Stimulated activated CD8-positive, alpha-beta memory T cell treated with anti-CD3 and anti-CD28 coated beads, Interleukin-12 subunit alpha, Interleukin-12 subunit beta, amount 100 ng/mL, for 24 hours (primary cell): Measurements from ENCODE around the gene TRAPPC1.
A peak's percentile ranks its signal among the peaks of the same experiment; 100 is the strongest.
"Not testable (repeated sequence)": the region's sequence is repeated elsewhere in the genome, so short reads cannot be mapped to it uniquely, and the experiment has no call there.

Experiments used
- DNase-seq: peaks from one replicate; pipeline ENCODE4 v3.0.0-alpha.2; 2020; ENCODE audit errors: extremely low read depth

TRAPPC1 gene

GRCh38 chr17:7931709-7932482 lies at the start of gene TRAPPC1, which contains the start of gene CNTROB:
Gene TRAPPC1 (minus strand): TSS chr17:7931946. CDS start chr17:7931829, 117 bp downstream.
Gene CNTROB (plus strand): TSS chr17:7932206. CDS start chr17:7933080, 874 bp downstream.
- DNase-seq = peak; percentile 98

GRCh38 chr17:7977805-7978204 lies 46.1 kb upstream of the TRAPPC1 start:
- DNase-seq = no peak

GRCh38 chr17:7977039-7977438 lies 45.3 kb upstream of the TRAPPC1 start:
- no peak for DNase-seq

- DNase-seq = no peak
These were observed 42.9 kb upstream of the TRAPPC1 start for GRCh38 chr17:7974638-7975131.

- no peak for DNase-seq
These were observed 40.5 kb upstream of the TRAPPC1 start for GRCh38 chr17:7972131-7972785.

GRCh38 chr17:7971651-7972050 lies 39.9 kb upstream of the TRAPPC1 start:
- no peak for DNase-seq

GRCh38 chr17:7969433-7969832 lies 37.7 kb upstream of the TRAPPC1 start:
- no peak for DNase-seq

- DNase-seq = no peak
These were observed 36.0 kb upstream of the TRAPPC1 start for GRCh38 chr17:7967751-7968150.

GRCh38 chr17:7961421-7961820 lies 29.7 kb upstream of the TRAPPC1 start:
- no peak for DNase-seq

GRCh38 chr17:7959503-7960253 lies 27.9 kb upstream of the TRAPPC1 start:
- no peak for DNase-seq

- DNase-seq = no peak
These were observed 24.7 kb upstream of the TRAPPC1 start for GRCh38 chr17:7956228-7956965.

GRCh38 chr17:7955414-7956227 lies 23.9 kb upstream of the TRAPPC1 start:
- DNase-seq = no peak

- not testable (repeated sequence) for DNase-seq
These were observed 21.5 kb upstream of the TRAPPC1 start for GRCh38 chr17:7953266-7953665.

GRCh38 chr17:7951143-7951792 lies 19.5 kb upstream of the TRAPPC1 start:
- no peak for DNase-seq

- no peak for DNase-seq
These were observed 18.8 kb upstream of the TRAPPC1 start for GRCh38 chr17:7950578-7950977.

GRCh38 chr17:7947651-7948050 lies 15.9 kb upstream of the TRAPPC1 start:
- DNase-seq = no peak

- DNase-seq = no peak
These were observed 14.7 kb upstream of the TRAPPC1 start for GRCh38 chr17:7946441-7946840.

GRCh38 chr17:7945651-7946050 lies 13.9 kb upstream of the TRAPPC1 start:
- DNase-seq = no peak

GRCh38 chr17:7944326-7944725 lies 12.6 kb upstream of the TRAPPC1 start:
- DNase-seq = no peak

- no peak for DNase-seq
These were observed 11.5 kb upstream of the TRAPPC1 start for GRCh38 chr17:7943291-7943690.
